Suppressor macrophage treated with lipopolysaccharide for 1 hour (primary cell): Measurements from ENCODE around the gene ANXA8.
A peak's percentile ranks its signal among the peaks of the same experiment; 100 is the strongest.

ENCODE experiments used
- DNase-seq, 3 donors: peaks; one replicate each; pipeline ENCODE4 v3.0.0-alpha.2; 2020 to 2022

Gene ANXA8

DNA sequence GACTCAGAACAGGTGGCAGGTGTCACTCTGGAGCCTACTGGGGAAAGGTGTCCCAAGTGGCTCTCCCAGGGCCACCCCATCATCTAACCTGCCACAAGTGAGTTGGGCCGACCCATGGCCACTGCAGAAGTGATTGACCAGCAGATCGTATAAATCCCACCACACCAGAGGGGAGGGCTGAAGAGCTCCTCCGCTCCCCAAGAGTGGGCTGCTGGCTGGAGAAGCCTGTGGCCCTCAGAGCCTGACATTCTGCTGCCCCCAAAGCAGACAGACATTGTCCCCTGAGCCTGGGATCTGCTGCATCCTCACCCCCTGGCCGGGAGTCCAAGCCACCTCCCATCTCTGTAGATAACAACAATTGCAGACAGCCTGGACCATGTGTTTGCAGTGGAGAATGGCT is 36.7 kb downstream of the ANXA8 start:
- DNase-seq, result no peak

DNA sequence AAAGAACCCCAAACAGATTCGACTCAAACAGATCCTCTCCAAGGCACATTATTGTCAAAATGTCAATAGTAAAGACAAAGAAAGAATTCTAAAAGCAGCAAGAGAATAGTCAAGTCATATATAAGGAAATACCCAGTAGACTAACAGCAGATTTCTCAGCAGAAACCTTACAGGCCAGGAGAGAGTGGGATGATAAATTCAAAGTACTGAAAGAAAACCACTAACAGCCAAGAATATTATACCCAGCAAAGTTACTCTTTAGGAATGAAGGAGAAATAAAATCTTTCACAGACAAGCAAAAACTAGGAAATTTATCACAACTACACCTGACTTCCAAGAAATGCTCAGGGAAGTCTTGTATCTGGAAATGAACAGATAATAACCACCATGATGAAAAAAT is 38.2 kb downstream of the ANXA8 start:
- DNase-seq, result no peak

DNA sequence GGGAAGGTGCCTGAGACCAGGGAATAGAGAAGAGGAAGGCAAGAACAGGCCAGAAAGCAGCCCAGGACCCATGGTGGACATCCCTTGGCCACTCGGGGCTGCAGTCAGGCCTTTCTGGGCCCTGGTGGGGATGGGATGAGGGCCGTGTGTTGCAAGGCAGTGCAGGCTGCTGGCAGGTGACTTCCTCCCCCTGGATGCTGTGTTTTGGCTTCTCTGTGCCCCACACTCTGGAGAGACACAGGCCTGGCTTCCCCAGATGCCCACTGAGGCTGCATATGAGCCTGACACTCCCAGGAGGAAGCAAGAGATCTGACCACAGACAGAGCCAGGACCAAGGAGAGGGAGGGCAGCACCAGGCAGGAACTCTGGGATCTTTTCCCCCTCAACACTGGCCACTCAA is 39.9 kb downstream of the ANXA8 start:
- DNase-seq, result no peak

DNA sequence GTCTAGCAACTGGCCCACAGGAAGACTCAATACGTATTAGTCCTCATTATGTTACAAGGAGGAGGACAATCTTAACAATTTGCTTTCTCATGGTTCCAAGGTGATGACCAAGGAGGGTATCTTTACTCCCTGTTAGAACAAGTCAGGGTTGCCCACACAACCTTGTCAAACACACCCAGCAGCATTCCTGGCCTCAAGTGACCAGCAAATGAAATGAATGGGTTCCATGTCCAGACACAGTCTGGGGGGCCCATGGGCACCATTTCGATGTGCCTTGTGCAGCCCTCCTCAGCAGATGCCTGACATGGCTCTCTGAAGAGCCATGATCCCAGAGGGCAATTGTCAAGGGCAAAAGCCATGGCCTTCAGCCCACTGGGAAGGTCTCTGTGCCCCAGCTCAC is 40.8 kb downstream of the ANXA8 start:
- DNase-seq, result no peak

DNA sequence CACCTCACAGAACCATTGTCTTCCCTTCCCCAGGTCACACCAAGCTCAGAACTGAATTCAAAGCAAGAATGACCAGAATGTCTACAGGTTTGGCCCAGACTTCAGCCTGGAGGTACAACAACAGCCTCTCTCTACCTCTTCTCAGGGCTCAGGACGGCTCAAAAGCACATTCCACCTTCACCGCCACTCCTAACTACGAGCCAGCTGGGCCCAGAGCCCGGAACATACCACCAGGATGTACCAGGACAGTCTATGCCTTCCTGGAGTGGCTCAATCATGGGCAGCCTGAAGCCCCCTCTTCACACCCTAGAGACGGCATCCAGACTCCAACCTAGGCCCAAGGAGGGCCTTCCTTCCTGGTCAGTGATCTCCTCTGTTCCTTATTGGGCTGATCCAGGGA is 41.6 kb downstream of the ANXA8 start:
- no peak for DNase-seq

DNA sequence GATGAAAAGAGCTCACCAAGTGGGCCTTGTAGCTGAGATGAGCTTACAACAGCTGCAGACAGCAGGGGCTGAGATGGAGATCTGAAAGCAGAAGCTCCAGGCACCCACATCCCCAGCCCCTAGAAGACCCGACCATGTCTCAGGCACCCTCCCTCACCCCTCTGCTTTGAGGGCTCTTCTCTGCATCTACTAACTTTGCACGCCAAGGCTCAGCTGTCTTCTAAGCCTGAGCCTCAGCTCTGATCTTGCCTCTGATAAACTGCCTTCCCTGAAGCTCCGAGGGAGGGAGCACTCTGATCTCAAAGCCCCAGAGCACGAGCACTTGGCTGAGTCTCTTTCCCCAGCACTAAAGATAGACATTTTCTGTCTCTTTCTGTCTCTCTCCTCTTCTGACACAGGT is 42.0 kb downstream of the ANXA8 start:
- no peak for DNase-seq

DNA sequence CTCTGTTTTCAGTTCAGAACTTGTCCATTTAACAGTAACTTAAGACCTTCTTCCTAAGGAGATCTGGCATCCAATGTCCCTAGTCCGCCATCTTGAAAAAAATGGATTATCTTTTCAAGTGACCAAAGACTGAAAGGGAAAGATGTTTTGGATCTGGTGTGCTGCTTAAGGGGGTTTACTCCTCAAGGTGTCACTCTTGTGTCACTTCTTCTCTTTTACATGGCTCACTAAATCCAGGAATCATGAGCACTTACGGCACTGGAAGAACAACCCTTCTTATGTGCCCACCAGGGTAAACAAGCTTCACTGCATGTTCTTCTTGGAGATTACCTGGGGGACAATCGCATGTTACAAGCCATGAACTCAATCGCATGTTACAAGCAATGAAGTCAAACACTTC is 43.7 kb downstream of the ANXA8 start:
- DNase-seq, result no peak

DNA sequence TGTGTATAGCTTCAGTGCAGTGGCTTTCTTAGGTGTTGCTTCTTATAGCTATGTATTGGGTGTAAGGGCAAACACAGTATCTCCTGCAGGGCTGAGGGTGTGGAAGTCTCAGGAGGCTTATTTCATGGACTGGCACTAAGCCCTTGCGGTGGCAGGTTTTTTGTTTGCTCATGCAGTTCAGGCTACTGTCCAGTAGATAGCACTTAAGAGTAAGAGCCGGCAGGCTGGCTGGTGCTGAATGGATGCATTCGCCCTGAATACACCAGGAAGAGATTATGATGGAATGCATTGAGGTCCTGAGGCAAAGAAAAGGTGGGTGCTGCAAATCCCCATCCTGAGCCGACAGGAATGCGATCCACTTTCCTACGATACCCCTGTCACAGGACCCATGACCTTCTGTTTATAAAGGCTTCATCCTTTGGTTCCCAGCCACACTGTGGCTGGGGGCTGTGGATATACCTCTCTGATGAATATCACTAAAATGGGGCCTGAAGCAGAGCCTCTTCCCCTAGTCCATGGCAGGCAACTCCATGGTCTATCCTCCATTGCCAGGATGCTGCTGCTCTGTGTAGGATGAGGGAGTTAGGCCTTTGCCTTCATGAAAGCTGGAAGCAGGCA is 44.9 kb downstream of the ANXA8 start:
- peak; percentile 10 to 28 (median 13) for DNase-seq

DNA sequence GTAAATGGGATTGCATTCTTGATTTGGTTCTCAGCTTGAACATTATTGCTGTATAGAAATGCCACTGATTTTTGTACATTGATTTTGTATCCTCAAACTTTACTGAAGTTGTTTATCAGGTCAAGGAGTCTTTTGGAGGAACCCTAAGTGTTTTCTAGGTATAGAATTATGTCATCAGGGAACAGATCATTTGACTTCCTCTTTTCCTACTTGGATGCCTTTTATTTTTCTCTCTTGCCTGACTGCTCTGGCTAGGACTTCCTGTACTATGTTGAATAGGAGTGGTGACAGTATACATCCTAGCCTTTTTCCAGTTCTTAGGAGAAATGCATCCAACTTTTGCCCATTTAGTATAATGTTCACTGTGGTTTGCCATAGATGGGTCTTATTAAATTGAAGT is 48.8 kb downstream of the ANXA8 start:
- DNase-seq, result peak in 2 of 3 donors; percentile 16 to 21

DNA sequence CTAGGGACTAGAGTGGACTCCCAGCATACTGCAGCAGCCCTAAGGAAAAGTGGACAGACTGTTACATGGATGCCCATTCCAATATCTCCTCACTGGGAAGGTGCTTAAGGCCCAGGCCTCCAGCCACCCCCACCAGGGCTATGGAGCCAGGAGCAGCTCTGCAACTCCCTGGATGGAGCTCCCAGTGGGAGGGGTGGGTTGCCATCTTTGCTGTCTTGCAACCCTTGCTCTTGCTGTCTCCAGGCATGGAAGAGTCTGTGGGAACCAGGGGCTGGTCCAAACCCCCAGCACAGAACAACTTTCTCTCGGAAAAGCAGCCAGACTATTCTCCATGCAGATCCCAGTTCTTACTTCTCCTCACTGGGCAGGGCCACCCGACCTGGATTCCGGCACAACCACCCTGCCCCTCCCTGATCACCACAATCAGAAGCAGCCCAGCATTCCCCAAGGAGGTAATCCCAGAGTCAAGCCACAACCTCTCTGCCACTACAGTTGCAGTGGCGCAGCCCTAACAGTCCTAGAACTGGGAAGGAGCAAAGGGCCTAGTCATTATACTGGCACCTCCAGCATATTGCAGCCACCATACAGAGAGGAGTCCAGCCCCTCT is 58.0 kb downstream of the ANXA8 start:
- no peak for DNase-seq

DNA sequence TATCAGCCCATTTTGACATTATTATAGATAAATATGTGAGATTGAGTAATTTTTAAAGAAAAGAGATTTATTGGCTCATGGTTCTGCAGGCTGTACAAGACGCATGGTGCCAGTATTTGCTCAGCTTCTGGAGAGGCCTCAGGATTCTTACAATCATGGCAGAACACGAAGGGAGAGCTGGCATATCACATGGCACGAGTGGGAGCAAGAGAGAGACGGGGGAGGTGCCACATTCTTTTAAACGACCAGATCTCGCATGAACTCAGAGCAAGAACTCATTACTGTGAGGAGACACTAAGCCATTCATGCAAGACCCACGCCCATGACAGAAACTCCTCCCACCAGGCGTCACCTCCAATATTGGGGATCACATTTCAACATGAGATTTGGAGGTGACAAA is 59.7 kb downstream of the ANXA8 start:
- no peak for DNase-seq

DNA sequence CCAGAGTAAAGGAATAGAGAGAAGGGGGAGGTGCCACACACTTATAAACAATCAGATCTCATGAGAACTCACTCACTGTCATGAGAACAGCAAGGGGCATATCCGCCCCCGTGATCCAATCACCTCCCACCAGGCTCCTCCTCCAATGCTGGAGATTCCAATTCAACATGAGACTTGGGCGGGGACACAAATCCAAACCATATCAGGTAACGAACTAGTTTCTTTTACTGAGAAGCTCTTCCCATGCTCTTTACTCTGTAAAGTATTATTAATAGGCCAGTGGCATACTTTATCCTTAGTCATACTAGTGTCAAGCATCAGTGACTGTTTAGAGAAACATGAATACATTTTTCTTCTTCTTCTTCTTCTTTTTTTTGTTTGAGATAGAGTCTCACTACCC is 60.4 kb downstream of the ANXA8 start:
- DNase-seq, result no peak

DNA sequence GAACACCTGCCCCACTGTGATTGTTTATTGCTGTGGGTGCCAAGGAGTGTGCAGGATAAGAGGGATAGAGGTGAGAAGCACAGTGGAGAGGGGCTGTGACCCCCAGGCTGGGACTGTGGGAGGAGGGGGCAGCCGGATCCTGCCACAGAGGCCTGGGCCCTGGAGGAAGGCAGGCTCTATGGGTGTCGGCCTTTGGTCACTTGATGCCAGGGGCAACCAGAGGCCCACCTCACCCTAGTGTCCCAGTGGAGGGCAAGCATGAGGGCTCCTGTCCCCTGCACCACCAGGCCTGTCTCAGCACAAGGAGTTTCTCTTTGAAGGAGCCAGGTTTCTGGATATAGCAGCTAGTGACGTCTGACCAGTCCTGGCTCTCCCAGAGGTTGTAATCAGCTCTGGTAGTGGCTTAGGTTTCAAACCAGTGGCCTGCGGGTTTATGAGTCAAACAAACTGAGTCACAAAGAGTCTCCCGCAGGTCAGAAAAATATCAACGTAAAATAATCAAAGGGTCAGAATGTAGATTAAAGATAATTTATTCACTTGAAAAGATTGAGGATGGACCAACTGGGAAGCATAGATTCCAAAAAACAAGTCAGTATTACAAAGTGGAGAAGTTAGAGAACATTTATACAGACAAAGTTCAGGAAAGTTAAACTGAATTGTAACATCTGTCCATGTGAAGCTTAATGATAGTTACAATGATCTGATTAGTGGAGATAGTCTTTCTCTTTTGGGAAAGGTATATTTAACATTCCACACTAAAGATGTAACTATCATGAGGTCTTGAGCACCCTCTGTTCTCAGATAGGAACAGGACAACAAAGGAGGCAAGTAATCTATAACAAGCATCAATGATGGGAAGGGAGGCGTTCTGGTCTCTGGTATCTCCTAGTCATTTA is 62.6 kb downstream of the ANXA8 start:
- no peak for DNase-seq

DNA sequence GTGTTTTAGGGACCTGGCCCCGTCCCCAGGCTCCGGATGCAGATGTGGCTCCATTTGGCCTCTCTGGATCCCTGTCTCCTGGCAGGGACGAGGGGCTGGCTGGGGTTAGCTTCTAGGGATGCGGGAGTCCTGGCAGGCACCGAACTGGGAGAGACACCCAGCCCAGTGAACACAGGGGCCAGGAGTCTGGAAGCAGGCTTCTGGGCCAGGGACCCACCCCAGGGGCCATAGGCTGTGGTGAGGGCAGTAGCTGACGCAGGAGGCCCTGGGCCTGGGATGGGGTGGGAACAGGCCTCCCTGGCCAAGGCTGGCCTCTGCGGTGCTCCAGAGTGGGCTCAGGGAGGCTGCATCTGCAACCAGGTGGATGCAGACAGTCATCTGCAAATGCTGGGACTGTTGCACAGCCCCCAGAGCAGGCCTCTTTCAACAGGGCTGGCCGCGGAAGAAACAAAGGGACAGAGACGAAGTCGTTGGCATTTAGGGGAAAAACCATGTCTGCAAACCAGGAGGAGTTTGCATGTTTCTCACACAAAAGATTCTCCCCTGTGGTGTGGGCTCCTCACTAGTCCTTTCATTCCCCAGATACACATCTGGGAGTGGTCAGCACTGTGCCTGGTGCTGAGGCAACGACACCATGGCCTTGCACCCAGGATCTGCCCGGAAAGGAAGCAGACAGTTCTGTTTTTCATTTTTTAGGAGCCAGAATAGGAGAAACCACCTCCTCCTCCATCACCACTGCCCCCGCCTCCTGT is 63.4 kb downstream of the ANXA8 start:
- DNase-seq, result no peak

DNA sequence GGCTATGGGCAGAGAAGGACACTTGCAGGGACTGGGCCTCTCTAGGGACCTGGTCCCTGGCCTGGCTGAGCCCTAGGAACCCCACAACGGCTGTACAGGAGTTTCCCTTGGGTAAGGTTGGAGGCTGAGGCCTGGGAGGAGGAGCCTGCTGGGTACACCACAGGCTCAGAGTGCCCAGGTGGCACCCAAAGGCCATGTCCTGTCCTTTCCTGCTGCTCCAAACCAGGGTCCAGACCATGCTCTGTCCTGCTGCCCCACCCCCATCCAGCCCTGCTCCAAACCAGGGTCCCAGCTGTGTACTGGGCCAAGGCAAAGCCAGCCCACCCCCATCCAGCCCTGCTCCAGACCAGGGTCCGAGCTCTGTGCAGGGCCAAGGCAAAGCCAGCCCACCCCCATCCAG is 64.5 kb downstream of the ANXA8 start:
- DNase-seq, result no peak

DNA sequence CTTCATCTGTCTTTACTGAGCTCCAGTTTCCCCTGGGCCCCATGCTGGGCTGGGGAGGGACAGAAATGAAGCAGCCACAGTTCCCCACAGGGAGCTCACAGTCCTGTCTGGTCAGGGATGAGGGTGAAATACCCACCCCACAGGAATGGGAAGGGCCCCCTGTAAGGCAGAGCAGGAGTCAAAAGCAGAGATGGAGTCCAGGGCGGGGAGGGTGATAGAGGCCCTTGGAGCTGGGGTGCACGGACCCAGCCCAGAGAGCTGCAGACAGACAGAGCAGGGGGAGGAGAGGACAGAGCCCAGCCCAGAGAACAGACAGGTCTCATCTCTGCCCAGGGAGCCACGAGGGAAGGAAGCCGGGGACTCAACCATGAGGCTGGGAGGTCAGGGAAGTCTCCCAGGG is 64.9 kb downstream of the ANXA8 start:
- no peak for DNase-seq

DNA sequence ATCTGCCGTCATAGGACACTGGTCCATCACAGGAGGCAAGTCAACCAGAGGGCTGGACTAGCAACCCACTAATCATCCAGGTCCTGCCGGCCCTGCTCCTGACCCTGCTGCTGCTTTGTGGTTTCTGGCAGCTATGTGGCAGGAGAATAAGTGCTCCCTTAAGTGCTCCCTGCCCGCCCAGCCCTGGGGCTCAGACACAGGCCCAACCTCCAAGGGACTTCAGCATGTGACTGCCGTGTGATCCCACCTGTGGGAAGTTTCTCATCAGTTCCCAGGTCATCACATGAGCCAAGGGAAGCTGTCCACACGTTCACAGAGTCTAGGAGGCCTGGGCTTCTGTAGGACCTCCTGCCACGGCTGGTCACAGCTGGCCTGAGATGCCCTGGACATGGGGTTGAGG is 65.6 kb downstream of the ANXA8 start:
- DNase-seq, result no peak
